ENCODE data around the gene UPF3A.
"Not testable (repeated sequence)": the region's sequence is repeated elsewhere in the genome, so short reads cannot be mapped to it uniquely, and the experiment has no call there.

The UPF3A gene

GRCh38 chr13:114339857-114340534 is 58.6 kb downstream of the UPF3A start:
- Histone ChIP-seq H4K5ac (ENCODE audit: low read length) (no peak overlapping the region), H3K4me2 (ENCODE audit: low read length) (no peak overlapping the region), H3K79me2 (ENCODE audit: control insufficient read depth, insufficient read depth, low read length) (no peaks in the 10 kb centered on the region), H3K23ac (ENCODE audit: low read length) (no peak overlapping the region), H3K36me3 (ENCODE audit: control insufficient read depth, insufficient read depth, low read length) (no peaks in the 10 kb centered on the region), H3K27ac (ENCODE audit: low read depth, low read length) (no peak overlapping the region), H2BK5ac (ENCODE audit: low read length) (no peak overlapping the region), H3K79me1 (ENCODE audit: low read length) (no peaks in the 10 kb centered on the region), H3K4me1 (ENCODE audit: control insufficient read depth, low read depth, low read length) (no peaks in the 10 kb centered on the region), H4K8ac (ENCODE audit: low read depth, low read length) (no peak overlapping the region), H3K27me3 (ENCODE audit: insufficient read depth, low read length, poor library complexity) (no peaks in the 10 kb centered on the region), H3K56ac (ENCODE audit: low read length) (no peak overlapping the region), H2BK120ac (ENCODE audit: low read depth, low read length) (no peak overlapping the region), H2BK15ac (replicated peaks; ENCODE audit: low read depth) (no peak overlapping the region), H3K9ac (ENCODE audit: low read length) (no peak overlapping the region), H2AK5ac (ENCODE audit: low read length) (no peak overlapping the region), H3K4ac (ENCODE audit: low read depth, low read length) (no peak overlapping the region), H3K4me3 (ENCODE audit: low read length) (no peak overlapping the region), H3K18ac (ENCODE audit: low read length) (no peak overlapping the region)
- DNase-seq = no peak
- no CpG with 5 or more reads among the region's 10 CpGs for WGBS (ENCODE audit: extremely low coverage, insufficient coverage, low lambda C conversion rate)

GRCh38 chr13:114341003-114341777 is 59.8 kb downstream of the UPF3A start:
- no peak overlapping the region for H4K8ac ChIP-seq (ENCODE audit: low read depth, low read length)
- no peak overlapping the region for H3K9ac ChIP-seq (ENCODE audit: low read length)
- H3K27me3 ChIP-seq (ENCODE audit: insufficient read depth, low read length, poor library complexity) = no peaks in the 10 kb centered on the region
- no peak overlapping the region for H3K4me2 ChIP-seq (ENCODE audit: low read length)
- H3K79me2 ChIP-seq (ENCODE audit: control insufficient read depth, insufficient read depth, low read length) = no peaks in the 10 kb centered on the region
- no peaks in the 10 kb centered on the region for H3K4me1 ChIP-seq (ENCODE audit: control insufficient read depth, low read depth, low read length)
- no peak overlapping the region for H3K4me3 ChIP-seq (ENCODE audit: low read length)
- no peak overlapping the region for H4K5ac ChIP-seq (ENCODE audit: low read length)
- H3K79me1 ChIP-seq (ENCODE audit: low read length) = no peaks in the 10 kb centered on the region
- no peak overlapping the region for H3K23ac ChIP-seq (ENCODE audit: low read length)
- WGBS (ENCODE audit: extremely low coverage, insufficient coverage, low lambda C conversion rate) = no CpG with 5 or more reads among the region's 14 CpGs
- H2BK5ac ChIP-seq (ENCODE audit: low read length) = no peak overlapping the region
- H3K18ac ChIP-seq (ENCODE audit: low read length) = no peak overlapping the region
- H3K27ac ChIP-seq (ENCODE audit: low read depth, low read length) = no peak overlapping the region
- DNase-seq = no peak
- H2AK5ac ChIP-seq (ENCODE audit: low read length) = no peak overlapping the region
- no peaks in the 10 kb centered on the region for H3K36me3 ChIP-seq (ENCODE audit: control insufficient read depth, insufficient read depth, low read length)
- no peak overlapping the region for H3K56ac ChIP-seq (ENCODE audit: low read length)
- H2BK15ac ChIP-seq (replicated peaks; ENCODE audit: low read depth) = no peak overlapping the region
- H3K4ac ChIP-seq (ENCODE audit: low read depth, low read length) = no peak overlapping the region
- H2BK120ac ChIP-seq (ENCODE audit: low read depth, low read length) = no peak overlapping the region

GRCh38 chr13:114347256-114347655 is 65.9 kb downstream of the UPF3A start:
- not testable (repeated sequence) for H3K4ac ChIP-seq (ENCODE audit: low read depth, low read length); H3K56ac ChIP-seq (ENCODE audit: low read length); H3K27me3 ChIP-seq (ENCODE audit: insufficient read depth, low read length, poor library complexity); H3K27ac ChIP-seq (ENCODE audit: low read depth, low read length); H4K5ac ChIP-seq (ENCODE audit: low read length); H3K79me1 ChIP-seq (ENCODE audit: low read length); H3K79me2 ChIP-seq (ENCODE audit: control insufficient read depth, insufficient read depth, low read length); H4K8ac ChIP-seq (ENCODE audit: low read depth, low read length); H2BK120ac ChIP-seq (ENCODE audit: low read depth, low read length); H2AK5ac ChIP-seq (ENCODE audit: low read length); H3K36me3 ChIP-seq (ENCODE audit: control insufficient read depth, insufficient read depth, low read length); H3K23ac ChIP-seq (ENCODE audit: low read length); H3K9ac ChIP-seq (ENCODE audit: low read length); DNase-seq; H2BK15ac ChIP-seq (replicated peaks; ENCODE audit: low read depth); H3K4me3 ChIP-seq (ENCODE audit: low read length); H3K18ac ChIP-seq (ENCODE audit: low read length); H3K4me2 ChIP-seq (ENCODE audit: low read length); H2BK5ac ChIP-seq (ENCODE audit: low read length); H3K4me1 ChIP-seq (ENCODE audit: control insufficient read depth, low read depth, low read length)
- WGBS (ENCODE audit: extremely low coverage, insufficient coverage, low lambda C conversion rate) = no CpG with 5 or more reads among the region's 3 CpGs

- H3K4me1 ChIP-seq (ENCODE audit: control insufficient read depth, low read depth, low read length); H3K56ac ChIP-seq (ENCODE audit: low read length); H4K8ac ChIP-seq (ENCODE audit: low read depth, low read length); H3K4me2 ChIP-seq (ENCODE audit: low read length); H2BK120ac ChIP-seq (ENCODE audit: low read depth, low read length); H2AK5ac ChIP-seq (ENCODE audit: low read length); H3K18ac ChIP-seq (ENCODE audit: low read length); H3K27me3 ChIP-seq (ENCODE audit: insufficient read depth, low read length, poor library complexity); H3K79me2 ChIP-seq (ENCODE audit: control insufficient read depth, insufficient read depth, low read length); H4K5ac ChIP-seq (ENCODE audit: low read length); H3K36me3 ChIP-seq (ENCODE audit: control insufficient read depth, insufficient read depth, low read length); H3K27ac ChIP-seq (ENCODE audit: low read depth, low read length); H3K9ac ChIP-seq (ENCODE audit: low read length); H3K4ac ChIP-seq (ENCODE audit: low read depth, low read length); H3K4me3 ChIP-seq (ENCODE audit: low read length); H2BK15ac ChIP-seq (replicated peaks; ENCODE audit: low read depth); H3K79me1 ChIP-seq (ENCODE audit: low read length); H3K23ac ChIP-seq (ENCODE audit: low read length); H2BK5ac ChIP-seq (ENCODE audit: low read length): not testable (repeated sequence)
- no CpG with 5 or more reads among the region's 34 CpGs for WGBS (ENCODE audit: extremely low coverage, insufficient coverage, low lambda C conversion rate)
- DNase-seq = peak; percentile 43
Observed at GRCh38 chr13:114352763-114353162, 71.4 kb downstream of the UPF3A start.

- WGBS (ENCODE audit: extremely low coverage, insufficient coverage, low lambda C conversion rate) = no CpG with 5 or more reads among the region's 38 CpGs
- H3K79me2 ChIP-seq (ENCODE audit: control insufficient read depth, insufficient read depth, low read length) = not testable (repeated sequence)
Observed at GRCh38 chr13:114353382-114353781, 72.0 kb downstream of the UPF3A start.

More at GRCh38 chr13:114353382-114353781, 72.0 kb downstream of the UPF3A start:
- H3K79me1 ChIP-seq (ENCODE audit: low read length); H3K23ac ChIP-seq (ENCODE audit: low read length); H2BK15ac ChIP-seq (replicated peaks; ENCODE audit: low read depth); H3K27ac ChIP-seq (ENCODE audit: low read depth, low read length); H3K9ac ChIP-seq (ENCODE audit: low read length); DNase-seq; H4K5ac ChIP-seq (ENCODE audit: low read length); H2BK120ac ChIP-seq (ENCODE audit: low read depth, low read length); H2AK5ac ChIP-seq (ENCODE audit: low read length); H3K27me3 ChIP-seq (ENCODE audit: insufficient read depth, low read length, poor library complexity); H3K36me3 ChIP-seq (ENCODE audit: control insufficient read depth, insufficient read depth, low read length); H3K4me2 ChIP-seq (ENCODE audit: low read length); H3K56ac ChIP-seq (ENCODE audit: low read length); H4K8ac ChIP-seq (ENCODE audit: low read depth, low read length); H3K18ac ChIP-seq (ENCODE audit: low read length); H3K4me3 ChIP-seq (ENCODE audit: low read length); H3K4me1 ChIP-seq (ENCODE audit: control insufficient read depth, low read depth, low read length); H2BK5ac ChIP-seq (ENCODE audit: low read length); H3K4ac ChIP-seq (ENCODE audit: low read depth, low read length): not testable (repeated sequence)
